SK-N-MC (cell line): Measurements from ENCODE around the gene PATZ1.

Experiments used
- EZH2 ChIP-seq: fragments of 200-600 bp; sonication (generic); IDR thresholded peaks from one replicate; pipeline ENCODE4 v1.6.1; 2017; ENCODE audit warnings: antibody characterized with exemption
- POLR2AphosphoS5 ChIP-seq: IDR thresholded peaks from 2 replicates; pipeline ENCODE4 v1.6.1; 2012; ENCODE audit warnings: mild to moderate bottlenecking, low read depth, low read length, borderline replicate concordance

DNA sequence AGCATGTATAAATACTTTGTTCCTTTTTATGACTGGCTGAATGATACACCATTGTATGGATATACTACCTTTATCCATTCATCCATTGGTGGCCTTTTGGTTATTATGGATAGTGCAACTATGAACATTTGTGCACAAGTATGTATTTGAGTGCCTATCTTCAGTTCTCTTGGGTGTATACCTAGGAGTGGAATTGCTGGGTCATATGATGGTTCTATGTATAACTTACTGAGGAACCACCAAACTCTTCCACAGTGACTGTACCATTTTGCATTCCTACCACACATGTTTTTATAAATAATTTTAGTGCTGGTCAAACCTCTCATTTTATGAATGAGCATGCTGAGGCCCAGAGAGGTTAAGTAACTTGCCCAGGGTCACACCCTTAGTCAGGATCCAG is 3.8 kb upstream of the PATZ1 start:
- TF ChIP-seq EZH2 (no peak), POLR2AphosphoS5 (no peak)
